HG03460 (cell line): ENCODE measurements around the gene TMEM98.
"Not testable (repeated sequence)": the region's sequence is repeated elsewhere in the genome, so short reads cannot be mapped to it uniquely, and the experiment has no call there.

Experiments
- ATAC-seq: cut with Tn5 transposase; IDR thresholded peaks from one replicate; pipeline ENCODE4 v1.9.1; 2021; ENCODE audit not compliant: unreplicated experiment

The TMEM98 gene, protein sequence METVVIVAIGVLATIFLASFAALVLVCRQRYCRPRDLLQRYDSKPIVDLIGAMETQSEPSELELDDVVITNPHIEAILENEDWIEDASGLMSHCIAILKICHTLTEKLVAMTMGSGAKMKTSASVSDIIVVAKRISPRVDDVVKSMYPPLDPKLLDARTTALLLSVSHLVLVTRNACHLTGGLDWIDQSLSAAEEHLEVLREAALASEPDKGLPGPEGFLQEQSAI

DNA sequence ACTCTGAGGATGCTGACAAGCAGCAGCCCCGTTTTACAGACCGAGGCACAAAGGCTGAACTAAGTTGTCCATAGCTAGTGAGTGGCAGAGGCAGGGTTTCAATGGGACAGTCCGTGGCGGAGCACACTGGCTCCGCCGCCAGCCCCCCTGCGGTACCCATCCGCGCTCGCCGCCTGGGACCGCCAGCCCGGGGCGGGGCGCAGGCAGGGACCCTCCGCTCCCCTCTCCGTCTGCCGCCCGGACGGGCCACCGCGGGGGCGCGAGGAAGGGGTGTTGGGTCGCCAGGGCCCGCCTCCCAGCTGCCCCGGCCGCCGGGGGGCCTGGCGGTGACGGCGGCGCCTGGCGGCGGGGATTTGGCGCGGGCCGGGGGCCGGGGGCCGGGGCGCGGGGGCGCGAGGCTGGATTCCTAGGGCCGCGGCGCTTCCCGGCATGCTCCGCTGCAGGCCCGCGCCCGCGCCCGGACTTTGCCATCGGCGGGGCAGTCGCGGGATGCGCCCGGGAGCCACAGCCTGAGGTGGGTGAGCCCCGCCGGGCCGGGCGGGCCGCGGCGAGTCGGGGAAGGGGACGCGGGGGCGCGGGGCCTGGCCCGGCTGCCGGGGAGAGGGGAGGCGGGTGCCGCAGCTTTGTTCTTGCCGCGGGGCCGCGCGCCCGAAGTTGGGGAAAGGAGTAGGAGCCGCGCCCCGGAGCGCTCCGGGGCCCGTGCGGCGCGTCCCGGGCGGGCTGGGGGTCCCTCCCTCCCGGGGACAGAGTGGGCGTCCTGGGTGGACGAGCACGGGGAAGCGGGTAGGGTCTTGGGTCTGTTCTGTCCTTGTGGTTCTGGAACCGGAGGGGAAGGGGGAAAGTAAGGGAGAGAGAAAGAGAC, at the start of gene TMEM98:
Gene TMEM98 (plus strand): TSS at position 430 of the 862 bp plus-strand sequence. CDS start 3,376 bp downstream, outside the sequence.
- no peak for ATAC-seq

DNA sequence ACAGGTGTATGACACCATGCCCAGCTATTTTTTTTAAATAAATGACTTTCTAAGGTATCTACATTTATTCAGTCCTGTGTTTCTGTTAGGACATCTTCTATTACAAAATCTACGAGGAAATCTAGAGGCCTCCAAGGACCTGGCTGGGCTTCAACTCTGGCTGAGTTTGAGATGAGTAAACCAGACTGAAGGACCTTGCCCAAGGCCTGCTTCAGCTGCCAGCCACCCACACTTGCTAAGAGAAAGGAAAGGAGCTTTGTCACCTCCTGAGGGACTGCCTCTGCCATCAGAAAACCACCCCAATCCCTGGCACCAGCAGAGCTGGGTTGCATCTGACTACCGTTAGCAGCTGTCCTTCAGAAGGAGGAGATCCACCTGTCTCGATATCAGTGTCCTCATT, 49.7 kb upstream of the TMEM98 start:
- no peak for ATAC-seq

DNA sequence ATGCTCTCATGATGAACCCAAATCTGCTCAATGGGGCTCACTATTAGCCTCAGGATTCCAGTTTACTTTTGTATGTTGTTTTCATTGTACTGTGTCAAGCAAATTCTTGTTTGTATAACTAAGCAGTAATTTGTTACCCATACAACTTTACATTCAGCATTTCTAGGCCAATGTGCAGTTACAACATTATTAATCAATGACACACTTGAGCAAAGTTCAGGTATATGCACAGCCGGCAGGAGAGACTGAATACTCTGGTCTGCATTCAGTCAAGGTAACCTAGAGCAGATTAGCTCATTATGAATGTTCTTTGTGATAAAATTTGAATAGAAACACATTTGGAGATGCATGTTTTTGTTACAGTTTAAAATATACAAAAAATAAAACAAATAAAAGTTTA, 48.8 kb upstream of the TMEM98 start:
- ATAC-seq = no peak

DNA sequence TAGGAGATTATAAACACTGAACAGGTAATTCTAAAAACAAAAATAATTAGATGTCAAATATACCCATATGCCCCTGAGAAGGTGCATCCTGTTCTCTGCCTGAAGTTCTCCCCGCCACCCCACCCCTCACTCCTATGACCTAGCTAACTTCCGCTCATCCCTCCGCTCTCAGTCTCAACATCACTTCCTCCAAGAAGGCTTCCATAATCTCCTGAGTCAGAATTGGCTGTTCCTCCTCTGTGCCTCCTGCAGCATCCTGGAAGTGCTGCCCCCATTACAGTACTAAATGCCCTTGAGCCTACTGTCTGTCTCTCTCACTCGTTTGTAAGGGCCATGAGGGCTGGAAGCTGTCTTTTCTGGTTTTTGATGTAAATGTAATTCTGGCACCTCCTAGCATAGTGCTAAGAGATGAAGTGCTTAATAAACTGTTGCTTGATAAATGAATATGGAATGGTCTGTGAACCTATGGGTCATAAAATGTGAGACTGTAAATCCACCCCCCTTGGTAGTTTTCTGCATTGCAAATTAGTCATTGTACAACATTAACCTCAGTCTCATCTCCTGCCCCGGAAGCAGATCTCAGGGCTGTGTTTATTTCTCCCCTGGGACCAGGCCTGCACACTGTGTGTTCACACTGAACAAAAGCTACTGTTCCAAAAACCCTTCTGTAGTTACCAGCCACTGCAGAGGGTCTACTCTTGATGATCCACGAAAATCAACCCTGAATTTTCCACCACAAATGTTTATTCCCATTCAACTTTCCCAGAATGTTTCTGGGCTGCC, 47.1 kb upstream of the TMEM98 start:
- ATAC-seq = no peak

DNA sequence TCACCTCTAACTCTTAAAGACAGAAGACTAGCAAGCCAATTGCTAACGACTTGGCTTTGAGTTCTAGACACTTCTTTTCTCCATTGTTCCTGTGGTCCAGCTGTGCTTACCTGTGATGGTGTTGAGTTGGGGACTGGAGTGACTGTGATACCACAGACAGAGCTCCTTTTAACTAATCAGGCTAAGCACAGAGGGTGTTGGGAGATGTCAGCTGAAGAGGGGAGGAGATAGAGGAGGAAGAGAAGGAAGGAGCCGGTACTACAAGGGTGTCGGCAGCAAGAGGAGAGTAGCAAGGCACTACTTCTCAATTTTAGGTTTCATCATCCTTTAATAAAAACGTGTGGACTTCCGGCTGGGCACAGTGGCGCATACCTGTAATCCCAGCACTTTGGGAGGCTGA, 45.9 kb upstream of the TMEM98 start:
- ATAC-seq = no peak

DNA sequence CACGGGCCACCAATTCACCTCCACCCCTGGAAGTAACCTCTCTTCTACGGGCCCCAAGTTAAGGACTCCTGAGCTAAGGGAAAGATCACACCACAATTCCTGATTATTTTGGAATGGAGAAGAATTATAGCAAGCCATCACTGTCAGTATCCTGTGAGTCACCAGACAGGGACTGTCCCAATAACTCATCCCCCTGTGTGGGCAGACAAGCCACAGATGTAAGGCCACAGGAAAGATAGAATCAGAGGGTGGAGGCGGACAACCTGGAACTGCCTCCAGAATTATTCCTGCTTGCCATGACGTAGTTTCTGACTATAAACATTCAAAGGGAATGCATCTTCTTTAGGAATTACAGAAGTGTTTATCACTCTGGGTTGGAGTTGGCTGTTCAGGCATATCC, 45.2 kb upstream of the TMEM98 start:
- no peak for ATAC-seq

DNA sequence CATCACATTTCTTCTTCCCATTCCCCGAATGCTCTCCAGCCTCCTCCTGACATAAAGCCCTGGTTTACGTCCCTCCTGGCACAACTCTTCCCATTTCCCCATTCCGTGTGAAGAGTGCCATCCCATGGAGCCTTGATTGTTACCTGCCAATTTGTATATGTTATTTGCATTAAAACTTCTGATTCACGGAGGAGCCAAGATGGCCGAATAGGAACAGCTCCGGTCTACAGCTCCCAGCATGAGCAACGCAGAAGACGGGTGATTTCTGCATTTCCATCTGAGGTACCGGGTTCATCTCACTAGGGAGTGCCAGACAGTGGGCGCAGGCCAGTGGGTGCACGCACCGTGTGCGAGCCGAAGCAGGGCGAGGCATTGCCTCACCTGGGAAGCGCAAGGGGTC, 41.0 kb upstream of the TMEM98 start:
- ATAC-seq = not testable (repeated sequence)

DNA sequence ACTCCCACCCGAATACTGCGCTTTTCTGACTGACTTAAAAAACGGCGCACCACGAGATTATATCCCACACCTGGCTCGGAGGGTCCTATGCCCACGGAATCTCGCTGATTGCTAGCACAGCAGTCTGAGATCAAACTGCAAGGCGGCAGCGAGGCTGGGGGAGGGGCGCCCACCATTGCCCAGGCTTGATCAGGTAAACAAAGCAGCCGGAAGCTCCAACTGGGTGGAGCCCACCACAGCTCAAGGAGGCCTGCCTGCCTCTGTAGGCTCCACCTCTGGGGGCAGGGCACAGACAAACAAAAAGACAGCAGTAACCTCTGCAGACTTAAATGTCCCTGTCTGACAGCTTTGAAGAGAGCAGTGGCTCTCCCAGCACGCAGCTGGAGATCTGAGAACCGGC, 40.5 kb upstream of the TMEM98 start:
- not testable (repeated sequence) for ATAC-seq

DNA sequence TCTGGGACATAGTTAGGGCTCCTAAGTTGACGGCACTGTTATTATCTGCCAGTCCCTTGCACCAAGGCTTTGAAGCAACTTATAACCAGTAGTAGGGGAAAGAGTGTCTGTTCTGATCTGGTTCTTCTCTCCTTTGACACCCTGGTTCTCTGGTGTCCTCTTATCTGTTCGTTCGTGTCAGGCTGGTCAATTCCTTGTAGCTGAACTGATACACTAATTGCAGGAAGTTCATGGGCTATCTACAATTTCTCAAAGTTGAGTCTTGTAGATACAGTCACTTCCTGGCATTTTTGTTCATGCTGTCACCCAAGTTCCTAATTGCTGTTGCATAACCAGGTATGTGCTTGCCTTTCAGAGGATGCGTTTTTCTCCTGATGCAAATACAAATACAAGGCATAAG, 33.7 kb upstream of the TMEM98 start:
- no peak for ATAC-seq

DNA sequence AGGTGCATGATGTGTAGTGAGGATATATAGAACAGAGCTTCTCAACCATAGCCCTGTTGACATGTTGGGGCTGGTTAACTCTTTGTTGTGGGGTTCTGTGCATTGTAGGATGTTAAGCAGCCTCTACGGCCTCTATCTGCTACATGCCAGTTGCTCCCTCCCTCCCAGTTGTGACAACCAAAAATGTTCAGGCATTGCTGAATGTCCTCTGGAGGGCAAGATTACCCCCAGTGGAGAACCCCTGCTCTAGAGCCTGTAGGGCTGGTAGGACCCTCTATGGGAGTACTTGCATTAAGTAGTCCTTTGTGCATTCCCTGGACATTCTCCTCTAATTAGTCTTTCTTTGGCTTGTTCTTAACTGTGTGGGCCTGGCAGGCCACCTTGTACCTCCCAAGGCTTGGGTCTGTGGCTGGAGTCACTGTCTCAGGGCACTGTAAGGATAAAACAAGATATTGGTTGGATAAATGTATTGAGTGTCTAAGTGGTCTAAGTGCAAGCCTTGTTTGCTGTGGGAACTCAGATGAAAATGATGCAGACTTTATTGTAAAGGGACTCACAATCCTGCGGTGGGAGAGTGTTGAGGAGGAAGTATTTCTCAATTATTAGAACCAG, 31.2 kb upstream of the TMEM98 start:
- ATAC-seq = no peak

DNA sequence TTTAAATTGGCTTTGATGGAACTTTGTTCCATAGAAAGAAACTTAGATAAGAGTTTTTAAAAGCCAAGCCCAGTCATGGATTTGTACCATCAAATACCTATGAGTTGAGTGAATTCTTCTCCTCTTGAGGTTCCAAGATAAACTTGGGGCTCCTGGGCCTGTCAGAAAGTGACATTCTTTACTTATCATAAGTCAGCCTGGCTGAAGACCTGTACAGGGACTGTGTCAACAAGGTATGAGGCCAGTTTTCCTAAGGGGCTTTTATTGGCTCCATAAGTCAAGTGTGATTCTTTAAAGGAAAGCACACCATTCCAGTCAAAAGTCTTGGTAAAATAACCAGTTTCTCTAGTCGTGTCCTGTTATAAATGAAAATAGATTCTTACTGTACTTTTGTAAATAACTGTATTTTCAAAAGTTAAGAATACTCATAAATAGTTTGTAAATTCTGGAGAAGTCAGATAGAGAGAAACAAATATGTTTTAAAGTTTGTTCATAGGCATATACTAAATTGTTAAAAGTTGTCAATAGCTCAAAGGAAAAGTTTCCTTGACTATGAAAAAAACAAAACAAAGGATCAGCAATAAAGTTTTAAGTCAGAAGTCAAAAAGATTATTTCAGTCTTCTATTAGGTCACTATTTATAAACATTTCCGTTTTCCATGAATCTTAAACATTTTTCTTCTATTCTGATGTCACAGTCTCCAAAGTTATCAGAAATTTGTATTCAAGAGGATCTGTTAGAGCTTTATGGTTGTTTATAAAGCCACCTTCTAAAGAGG, 28.5 kb upstream of the TMEM98 start:
- no peak for ATAC-seq

DNA sequence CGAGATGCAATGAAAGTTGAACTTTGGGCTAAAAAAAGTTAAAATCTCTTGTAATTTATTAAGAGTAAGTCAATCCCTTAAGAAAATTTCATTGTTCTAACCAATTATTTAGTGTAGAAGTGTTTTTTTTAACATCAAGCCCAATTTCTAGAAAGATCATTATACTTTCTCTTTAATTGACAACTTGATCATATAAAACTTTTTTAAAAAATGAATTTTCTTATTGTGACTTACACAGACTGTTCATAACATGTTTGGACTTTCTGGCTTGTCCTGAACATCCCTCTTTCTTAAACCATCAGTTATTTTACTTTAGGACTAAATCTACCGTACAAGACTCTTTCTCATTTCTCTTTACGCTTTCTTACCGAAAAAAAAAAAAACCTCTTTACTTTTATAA, 26.2 kb upstream of the TMEM98 start:
- ATAC-seq = no peak

DNA sequence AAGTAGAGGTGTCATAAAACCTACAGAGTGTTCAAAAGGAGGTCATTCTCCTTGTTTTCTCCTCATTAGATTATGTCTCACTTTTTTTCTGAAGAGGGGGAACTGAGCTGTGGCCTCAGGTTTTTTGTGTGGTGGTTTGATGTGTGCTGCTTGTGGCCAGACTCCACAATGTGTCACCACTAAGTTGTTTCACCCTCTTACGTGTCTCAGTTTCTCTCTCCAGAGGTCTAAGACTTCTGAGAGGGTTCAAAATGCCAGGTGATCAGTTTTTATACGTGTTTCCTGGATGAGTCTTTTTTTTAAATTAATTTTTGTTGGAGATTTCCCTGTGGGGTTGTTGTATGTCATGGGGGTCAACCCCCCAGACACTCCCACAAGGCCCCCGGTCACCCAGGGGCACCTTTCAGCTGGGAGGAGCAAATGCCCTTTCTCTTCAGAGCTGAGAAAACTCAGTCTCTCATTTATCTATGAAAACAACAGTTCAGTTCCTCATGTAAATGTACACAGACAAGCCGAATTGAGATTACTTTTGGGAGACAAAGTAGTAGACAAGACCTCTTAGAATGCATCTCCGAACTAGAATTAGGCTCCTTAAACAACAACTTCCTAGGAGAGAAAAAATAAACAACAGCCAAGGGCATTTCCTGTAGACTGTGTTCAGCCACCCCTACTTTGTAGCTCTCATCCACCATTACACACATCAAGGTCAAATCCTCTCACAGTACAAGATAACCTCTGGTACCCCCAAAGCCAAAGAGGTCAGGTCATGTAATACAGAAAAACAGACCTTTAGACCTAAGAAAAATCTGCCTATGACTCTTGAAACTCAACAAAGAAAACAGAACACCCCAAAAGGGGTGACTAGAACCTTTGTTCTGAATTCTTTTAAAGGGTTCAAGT, 23.9 kb upstream of the TMEM98 start:
- ATAC-seq = no peak

DNA sequence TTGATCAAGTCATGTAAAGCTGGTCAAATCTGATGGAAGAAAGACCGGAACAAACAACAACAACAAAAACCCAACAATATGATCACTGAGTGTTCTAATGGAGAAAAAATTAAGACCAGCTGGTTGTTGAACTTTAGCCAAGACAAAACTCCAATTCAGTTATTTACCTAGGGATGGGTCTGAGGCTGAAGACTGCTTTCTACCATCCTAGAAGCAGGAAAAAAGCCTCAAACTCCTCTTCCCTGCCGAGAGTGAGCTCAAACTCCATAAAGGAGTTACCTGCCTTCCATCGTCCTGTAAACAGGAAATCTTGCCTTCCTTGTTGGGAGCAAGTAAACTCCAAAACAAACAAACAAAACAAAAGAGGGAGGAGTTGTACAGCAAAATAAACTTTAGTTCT, 23.1 kb upstream of the TMEM98 start:
- no peak for ATAC-seq

DNA sequence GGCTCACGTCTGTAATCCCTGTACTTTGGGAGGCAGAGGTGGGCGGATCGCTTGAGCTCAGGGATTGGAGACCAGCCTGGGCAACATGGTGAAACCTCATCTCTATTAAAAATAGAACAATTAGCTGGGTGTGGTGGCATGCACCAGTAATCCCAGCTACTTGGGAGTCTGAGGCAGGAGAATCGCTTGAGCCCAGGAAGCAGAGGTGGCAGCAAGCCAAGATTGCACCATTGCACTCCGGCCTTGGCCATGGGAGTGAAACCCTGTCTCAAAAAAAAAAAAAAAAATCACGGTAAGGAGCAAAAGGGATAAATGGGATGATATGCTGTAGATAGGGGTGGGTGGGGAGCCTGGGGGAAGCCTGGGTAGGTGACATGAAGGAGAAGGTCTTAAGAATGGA, 20.4 kb upstream of the TMEM98 start:
- ATAC-seq = no peak

DNA sequence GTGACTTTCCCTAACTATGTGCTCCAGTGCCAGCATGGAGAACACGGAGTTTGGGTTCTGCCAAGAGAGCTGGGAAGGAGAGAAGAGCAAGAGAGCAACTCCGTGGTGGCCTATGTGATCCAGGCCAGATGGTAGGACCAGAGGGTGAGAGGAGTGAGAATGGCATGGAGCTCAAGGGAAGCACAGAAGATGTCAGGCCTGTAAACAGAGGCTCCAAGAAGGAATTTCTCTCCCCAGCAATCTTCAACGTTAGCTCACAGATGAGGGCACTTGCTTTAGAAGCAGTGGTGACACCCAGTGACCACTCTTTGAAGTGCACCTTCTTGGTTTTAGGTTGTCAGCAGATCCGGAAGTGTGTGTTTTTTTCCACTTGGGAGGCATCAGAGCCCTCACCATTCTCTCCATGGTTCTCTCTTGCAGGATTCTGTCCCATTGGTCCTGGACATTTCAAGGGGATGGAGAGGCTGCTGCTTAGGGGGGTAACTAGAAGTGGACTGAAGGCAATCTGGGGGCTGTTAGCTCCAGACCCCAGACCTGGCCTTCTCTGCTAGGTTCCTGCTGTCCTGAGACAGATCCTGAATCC, 18.1 kb upstream of the TMEM98 start:
- no peak for ATAC-seq

DNA sequence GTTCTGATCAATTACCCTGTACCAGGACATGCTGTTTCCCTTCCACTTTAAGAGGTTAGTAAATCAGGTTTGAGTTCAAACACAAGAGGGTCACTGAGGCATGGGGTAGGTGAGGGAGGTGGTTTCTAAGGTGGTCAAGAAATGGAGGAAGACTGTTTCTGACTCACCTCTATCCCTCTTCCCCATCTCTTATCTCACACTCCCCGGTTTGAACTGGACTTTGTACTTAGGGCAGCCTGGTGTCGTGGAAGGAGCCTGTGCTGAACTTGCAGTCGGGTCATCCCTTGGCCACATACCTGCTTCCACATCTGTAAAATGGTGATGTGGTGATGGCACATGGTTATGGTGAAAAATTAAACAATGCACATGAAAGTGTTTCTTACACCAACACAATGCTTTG, 17.2 kb upstream of the TMEM98 start:
- no peak for ATAC-seq

DNA sequence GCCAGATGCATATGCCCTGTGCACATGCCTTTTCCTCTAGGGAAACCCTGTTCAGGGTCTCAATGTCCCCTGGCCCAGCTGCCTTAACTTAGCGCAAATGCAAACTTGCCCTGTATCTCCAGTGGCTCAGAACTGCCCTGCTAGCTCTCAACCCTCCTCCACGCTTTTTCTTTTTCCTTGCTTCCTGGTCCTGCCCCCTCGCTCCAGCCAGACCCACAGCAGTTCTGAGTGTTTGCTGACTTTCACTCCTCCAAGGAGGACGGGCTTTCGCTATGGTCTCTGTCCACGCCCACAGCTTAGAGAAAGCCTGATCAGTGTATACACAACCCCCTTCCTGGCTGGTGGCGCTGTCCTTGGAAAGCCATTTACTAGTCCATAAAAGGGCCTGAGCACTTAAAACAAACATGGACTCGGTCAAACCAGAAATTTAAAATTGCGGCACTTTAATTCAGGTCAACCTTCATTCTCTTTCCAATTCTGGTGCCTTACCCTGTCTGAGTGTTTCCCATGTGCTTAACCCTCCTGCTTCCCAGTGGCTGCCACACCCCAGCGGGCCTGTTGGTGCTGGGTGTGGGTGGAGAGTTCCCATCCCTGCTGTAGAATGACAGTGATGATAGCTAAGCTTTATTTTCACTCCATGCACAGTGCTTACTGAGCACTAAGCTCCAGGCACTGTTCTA, 15.6 kb upstream of the TMEM98 start:
- no peak for ATAC-seq

DNA sequence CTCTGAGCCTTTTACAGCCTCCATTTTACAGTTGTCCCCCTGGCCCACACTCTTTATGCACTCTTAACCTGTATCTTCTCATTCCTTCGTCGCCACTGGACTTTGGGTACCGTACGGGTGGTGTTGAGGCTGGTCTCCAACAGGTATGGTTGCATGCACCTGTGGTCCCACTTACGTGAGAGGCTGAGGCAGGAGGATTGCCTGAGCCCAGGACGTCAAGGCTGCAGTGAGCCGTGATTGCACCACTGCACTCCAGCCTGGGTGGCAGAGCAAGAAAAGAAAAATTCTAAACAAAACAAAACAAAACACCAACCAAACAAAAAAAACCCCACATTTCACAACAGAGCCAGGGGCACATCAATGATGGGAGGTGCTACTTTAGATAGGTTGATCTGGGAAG, 14.4 kb upstream of the TMEM98 start:
- ATAC-seq = no peak
